Measurements from ENCODE around the gene FNDC3B.

FNDC3B gene

DNA sequence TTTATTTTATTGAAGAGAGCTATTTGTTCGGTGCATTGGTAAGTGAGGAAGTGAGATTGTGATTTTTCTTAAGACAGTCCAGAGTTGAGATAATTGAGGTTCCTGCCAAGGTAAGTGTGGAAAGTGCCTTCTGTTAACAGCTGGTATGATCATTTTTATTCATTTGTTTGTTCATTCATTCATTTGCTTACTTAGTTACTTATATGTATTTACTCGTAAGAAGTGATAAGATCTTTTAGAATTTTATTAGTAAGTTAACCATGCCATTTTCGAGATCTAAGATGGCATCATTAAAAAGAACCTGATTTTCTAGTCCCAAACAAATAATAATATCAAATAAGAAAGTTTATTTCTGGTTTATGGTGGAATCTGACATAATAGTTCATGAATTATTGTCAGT is 258.9 kb downstream of the FNDC3B start:
- DNase-seq, result no peak

DNA sequence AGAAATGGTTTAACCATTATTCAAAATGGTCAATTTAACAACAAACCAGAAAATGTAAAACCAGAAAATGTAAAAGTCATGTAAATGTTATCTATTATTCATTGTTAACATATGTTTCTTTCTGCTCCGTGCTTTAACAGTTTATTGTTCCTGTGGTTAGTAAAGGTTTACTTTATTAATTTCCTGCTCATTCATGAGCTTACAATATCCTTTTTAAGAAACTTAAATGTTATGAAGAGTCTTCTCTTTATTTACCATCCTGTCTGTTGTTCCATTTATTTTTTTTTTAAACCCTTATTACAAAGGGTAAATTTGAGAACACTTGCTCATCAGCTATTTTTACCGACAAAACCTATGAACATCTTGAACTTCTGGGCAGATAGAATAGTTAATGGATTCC is 260.8 kb downstream of the FNDC3B start:
- no peak for DNase-seq

DNA sequence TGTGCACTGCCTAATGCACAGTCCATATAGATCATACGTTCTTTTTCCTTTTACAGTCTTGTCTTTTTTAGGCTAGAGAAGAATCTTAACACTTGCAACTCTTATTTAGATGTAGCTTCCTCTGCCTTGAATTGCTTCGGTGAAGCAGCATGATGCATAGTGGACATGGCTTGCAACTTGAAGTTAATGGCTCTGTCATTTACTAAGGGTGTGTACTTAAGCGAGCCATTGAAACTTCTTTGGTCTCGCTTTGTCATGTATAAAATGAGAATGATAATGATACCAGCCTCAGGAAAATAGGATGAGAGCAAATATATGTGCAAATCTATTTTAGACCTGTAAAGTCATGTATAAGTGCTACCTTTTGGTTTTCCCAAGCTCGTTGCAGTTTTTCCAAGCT is 261.5 kb downstream of the FNDC3B start:
- no peak for DNase-seq

DNA sequence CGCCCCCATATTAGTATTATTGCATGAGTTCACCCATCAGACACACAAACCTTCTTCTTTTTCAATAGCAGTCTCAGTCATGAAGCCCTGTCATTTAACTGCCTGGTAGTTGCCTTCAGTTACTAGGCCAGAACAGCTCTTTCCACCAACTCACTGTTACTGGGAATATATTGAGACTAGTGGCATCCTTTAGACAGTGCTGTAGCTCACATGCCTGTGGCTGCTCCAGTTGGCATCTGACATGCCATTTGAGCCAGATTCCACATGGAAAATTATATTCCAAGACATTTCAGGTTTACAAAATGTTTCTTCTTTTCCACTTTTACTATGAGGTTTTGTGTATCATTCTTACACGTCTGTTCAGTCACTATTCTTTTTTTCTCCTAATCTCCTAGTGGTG is 262.8 kb downstream of the FNDC3B start:
- DNase-seq, result no peak

DNA sequence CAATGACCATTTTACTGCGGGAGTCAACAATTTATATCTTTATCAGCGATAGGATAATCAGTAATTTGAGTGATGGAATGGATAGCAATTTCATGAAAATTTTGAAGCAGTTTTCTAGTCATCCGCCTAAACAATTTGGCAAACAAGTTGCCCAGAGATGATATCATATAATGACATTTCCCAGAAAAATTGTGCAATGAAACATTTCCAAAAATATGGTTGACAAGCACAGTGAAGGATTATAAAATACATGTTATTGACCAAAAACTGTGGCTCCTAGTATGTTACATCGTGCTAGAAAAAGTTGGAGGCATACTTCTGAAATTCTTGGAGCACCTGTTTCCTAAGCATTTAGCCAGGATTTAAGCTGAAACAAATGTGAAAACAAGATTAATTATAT is 263.8 kb downstream of the FNDC3B start:
- no peak for DNase-seq

DNA sequence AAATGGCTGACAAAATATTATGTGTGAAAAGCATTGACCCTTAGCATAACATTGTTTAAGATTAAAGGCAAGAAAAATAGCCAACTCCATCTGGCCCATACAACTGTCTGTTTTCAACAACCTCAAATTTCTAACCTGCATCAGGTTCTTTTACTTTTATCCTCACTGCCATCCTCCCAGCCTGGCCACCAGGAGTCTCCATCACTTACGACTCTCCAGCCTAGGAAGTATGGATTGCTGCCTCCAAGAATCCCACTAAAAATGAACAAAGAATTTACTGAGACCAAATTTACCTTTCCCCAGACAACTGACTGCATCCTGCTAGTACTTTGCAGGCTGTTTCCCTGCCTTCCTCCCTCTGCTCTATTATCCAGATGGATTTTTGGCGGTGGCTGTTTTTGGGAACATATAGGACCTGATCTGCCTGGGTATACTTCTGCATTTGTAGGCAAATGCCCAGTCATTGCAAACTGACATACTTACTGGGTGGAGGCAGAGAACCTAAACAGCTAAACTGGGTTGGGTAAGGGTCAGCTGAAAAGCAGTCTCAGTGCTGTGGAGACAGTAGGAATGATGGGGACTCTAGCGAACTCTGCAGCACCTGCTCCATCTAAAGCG is 264.7 kb downstream of the FNDC3B start:
- no peak for DNase-seq

DNA sequence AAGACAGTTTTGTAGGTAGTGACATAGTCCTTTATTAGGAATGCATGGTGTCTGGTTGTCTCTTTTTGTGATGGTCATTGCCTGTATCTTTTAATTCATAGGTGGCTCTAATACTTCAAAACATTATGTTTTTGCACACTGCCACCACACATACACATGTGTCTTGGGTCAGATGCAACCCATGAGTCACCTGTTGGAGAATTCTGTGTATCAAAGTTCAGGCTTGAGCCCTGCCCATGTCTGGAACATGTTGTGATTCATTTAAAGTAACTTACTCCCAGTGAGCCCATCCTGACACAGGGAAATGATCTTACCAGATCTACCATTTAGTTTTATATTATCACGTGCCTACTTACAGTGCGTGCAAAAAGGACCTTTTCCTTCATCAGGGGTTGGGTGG is 266.2 kb downstream of the FNDC3B start:
- DNase-seq, result no peak

DNA sequence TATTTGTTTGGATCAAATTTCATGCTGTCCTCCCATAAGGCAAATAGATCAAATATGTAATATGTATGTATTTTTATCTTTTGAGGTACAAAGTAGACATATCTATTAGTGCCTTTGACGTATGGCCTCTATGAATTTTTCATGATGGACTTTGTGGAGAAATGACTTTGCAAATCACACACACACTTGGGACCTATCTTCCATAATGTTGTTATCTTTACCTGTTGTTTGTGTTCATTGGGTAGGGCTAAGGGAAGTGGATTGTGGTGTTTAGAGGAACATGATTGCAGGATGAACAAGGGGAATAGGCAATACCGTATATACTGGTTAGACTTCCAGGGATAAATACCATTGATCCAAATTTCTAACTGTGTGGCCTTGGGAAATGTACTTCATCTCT is 266.6 kb downstream of the FNDC3B start:
- DNase-seq, result no peak

DNA sequence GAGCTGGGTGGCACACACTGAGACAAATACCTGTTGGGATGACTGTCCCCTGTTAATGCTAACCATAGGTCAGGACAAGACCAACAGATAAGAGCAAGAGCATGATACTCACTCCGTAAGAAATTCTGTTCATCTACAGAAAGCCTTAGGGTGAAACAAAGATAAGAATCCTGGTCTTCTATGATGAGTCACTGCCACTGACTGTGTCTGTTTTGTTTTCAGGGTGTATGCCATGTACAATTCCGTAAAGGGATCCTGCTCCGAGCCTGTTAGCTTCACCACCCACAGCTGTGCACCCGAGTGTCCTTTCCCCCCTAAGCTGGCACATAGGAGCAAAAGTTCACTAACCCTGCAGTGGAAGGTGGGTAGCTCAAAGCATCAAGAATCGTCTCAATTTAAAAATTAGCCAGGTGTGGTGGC is 267.8 kb downstream of the FNDC3B start:
- DNase-seq, result no peak

DNA sequence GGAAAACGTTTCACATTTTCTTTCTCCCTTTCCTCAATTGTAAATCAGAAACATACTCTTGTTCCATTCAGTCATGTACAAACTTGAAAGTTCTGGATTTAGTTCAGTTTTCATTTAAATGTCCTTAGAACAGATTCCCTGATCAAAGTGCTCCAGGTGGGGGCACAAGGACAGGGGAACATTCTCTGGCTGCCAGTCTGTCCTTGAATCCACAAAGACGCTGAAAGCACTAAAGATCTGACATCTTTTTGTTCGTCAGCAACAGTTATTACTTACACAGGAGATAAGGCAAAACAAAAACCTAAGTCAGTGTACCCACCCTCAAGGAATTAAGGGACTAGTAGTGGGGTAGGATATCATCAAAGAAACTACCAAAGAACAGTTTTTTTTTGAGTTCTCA is 269.7 kb downstream of the FNDC3B start:
- DNase-seq, result no peak

DNA sequence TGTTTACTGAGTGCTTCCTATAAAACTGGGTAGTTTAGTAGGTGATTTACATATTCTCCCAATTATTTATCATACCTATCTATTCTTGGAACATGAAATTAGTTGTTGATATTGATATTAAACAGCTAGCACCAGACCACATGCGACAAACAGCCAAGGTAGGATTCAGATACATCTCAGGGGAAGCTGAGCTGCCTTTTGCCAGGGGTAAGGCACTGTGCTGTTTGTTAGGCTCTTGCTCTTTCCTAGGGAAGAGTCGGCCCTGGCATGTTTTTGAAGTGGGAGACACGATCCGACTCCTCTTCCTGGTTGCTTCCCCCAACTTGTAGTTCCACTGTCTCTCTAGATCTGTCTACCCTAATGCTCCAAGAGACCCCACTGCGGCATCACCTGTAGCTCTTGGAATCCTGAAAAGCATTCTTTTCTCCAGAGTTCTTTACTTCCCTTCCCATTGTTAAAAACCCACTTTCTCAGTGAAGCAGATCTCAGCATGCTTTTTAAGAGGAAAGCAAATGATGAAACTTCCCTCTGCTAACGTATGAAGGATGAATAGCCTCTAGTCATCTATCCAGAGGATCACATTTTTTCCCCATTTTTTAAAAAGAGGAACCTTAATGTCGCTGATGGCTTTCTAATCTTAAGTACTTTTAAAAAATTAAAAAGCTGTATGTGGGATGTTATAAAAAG is 270.5 kb downstream of the FNDC3B start:
- no peak for DNase-seq

DNA sequence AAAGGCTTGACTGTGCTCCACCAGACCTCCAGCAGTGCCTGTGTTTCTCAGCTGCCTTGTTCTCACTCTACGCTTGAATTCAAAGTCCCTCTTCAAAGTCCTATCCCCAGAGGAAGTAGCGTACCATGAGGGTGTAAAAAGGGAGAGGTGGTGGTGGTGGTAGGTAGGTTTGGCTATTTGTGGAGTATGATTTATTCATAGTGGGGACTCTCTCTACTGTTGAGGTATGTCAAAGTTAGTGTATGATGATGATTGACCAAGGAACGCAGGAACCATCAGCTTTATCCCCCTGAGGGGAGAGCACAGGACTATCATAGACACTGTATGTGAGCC is 271.0 kb downstream of the FNDC3B start:
- DNase-seq, result no peak

DNA sequence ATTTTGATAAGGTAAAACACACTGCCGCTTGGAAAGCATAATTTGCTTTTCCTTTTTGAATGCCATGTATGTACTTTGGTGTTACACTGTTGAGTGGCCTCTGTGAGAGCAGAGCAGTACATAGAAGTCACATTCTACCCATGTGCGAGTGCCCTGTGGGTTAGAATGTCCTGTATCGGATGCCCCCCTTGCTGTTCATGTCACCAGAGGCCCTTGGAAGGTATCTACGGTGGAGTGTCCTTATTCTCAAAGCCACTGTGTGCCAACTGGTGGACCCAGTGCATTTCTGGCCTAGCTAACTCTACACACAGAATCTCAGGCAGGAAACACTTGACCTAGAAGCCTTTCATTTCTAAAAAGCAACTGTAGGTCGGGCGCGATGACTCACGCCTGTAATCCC is 271.8 kb downstream of the FNDC3B start:
- DNase-seq, result no peak

DNA sequence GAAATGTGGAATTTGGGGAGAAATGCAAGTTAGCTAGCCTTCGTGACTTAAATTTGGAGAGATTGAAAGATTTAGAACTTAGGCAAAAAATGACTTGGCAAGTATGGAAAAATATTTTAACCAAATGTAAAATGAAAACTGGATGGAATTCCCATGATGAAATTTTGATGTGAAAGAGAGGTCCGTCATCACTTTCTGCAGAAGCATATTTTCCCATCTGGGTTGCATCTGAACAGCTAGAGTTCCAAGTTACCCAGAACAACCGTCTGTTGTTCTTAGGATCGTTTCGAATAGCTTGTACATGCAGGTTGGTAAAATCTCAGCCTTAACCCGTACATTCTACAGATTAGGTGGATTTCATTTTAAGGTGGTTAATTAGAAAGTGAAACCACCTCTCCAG is 272.6 kb downstream of the FNDC3B start:
- no peak for DNase-seq

DNA sequence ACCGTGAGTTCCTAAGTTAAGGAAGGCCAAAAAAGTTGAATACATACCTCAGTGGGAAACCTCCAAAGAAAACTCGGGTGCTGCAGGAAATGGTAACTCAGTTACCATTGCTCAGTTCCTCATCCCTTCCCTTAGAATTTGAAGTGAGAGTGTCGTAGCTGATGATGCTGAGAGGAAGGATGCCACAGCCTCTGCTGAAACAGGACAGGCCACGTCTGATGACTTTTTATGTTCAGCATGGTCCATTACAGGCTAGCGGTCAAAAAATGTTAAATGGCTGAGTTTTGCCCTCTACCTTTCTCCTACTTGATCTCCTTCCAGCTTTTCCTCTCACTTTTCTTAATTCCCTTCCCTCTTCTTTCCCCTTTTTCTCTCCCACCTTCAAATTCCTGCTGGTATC is 273.3 kb downstream of the FNDC3B start:
- DNase-seq, result no peak

DNA sequence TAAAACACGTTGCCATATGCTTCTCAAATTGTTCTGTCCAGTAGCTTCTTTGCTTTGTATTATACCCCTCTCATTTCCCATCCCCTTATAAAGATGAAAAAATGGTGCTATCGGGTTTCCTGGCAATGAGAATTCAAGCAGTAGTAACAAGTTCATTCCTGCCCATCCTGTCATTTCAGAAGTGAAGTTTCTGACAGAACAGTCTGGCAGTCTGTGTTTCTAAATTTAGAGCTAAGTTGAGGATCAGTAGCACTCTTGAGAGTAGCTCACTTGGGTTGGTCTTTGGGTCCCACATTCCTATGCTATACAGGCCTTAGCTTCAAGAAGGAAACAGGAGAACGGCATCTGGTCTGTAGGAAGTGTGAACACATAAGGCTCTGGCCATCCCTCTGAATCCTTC is 274.3 kb downstream of the FNDC3B start:
- DNase-seq, result no peak

DNA sequence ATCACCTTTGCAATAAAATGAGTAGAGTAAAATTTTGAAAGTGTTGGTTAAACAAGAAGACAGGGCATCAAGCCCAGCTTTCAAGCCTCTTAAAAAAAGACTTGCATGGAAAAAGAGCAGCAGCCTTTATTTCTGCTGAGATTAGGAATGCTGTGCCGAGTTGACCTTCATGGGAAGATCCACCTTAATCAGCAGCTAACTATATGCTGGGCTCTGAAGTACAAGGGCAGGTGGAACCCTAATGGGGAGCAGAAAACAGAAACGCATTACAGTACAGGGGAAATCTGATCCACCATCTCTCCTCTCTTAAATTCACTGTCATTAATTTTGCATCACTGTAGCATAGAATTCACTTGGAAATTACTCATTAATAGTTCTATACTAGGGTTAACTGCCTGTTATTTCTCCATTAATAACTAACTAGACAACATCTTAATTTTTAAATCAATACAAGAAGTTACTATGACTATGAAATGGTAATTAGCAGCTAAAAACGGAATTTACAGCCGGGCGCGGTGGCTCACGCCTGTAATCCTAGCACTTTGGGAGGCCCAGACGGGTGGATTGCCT is 275.3 kb downstream of the FNDC3B start:
- no peak for DNase-seq

DNA sequence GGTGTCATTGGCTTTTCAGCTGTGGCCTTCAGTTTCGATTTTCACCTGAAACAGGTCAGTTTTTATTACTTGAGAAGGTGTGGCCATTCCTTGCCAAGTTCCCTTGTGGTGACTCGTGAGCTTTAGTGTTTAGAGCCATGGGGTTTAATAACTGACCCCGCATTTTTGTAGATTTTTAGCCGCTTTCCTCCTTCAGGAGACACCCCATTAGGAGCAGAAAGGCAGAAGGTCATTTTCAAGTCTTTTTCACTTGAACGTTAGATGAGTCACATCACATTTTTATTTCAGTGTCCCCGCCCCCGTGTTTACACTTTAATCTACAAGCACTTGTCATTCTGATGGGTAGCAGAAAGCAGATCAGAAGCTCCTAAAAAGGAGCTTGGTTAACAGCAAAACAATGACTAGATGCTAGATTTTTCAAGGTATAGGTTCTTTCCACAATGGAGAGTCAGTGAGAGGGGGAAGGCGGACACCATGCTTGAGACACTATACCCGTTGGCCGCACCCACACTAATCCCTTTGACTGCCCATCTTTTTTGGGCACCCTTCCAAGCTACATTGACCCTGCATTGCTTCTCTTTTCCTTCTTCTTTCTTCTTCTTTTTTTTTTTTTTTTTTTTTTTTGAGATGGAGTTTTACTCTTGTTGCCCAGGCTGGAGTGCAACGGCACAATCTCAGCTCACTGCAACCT is 276.2 kb downstream of the FNDC3B start:
- no peak for DNase-seq

DNA sequence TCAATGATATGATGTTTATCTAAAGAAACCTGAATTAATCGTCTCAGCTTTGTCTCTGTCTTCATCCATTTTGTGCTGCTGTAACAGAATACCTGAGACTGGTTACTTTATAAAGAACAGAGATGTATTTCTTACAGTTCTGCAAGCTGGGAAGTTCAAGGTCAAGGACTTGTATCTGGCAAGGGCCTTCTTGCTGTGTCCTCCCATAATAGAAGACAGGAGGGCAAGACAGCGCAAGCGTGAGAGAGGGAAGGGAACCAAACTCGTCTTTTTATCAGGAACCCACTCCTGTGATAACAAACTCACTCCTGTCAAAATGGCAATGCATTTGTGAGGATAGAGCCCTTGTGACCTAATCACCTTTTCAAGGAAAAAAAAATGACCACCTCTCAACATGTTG is 277.4 kb downstream of the FNDC3B start:
- DNase-seq, result no peak

DNA sequence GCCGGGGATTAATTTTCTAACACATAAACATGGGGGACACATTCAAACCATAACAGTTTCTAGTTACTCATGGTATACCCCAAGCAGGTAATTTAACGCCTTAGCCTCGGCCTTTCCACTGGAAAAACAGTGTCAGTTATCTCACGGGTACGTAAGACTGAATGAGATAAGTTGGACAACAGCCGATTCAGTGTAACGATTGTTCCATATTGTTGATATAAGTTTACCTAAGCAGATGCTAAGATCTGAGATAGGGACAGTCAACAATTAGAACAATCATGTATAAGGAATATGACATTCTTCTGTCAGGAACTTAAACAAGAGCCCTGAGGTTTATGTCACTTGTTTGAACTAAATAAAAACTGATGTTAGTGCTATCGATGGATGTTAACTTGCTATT is 278.1 kb downstream of the FNDC3B start:
- DNase-seq, result no peak

DNA sequence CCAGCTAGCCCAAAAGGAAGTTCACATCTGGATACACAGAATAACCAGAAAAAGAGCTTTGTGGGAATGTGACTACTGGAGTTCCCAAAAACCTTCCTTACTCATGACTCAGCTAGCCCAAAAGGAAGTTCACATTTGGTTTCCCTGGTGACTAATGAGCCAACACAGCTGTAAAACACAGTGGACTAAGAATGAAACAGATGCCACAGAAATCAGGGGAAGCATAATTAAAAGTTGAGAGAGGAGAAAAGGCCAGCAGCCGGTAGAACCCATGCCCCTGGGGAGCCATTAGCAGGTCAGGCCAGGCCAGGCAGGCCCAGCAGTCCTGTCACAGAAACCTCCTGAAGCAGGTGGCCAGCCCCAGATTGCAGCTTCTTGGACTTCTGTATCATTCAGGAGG is 278.6 kb downstream of the FNDC3B start:
- no peak for DNase-seq

DNA sequence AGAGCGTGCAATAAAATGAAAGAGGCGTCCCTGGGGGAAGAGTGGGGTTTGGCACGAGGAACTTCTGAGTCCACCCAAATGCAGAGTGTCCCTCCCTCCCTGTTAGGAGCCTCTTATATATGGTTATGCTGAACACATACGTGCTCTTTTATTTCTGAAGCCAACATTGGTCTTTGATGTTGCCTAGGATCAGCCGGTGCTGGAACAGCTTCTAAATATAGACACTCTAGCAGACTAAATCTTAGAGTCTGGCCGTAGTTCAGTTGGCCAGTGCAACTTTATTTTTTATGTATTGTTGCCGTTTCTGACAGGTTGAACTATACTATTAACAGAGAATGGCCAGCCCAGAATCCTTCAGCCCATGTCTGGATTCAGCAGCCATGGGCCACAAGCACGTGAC is 280.2 kb downstream of the FNDC3B start:
- DNase-seq, result no peak

DNA sequence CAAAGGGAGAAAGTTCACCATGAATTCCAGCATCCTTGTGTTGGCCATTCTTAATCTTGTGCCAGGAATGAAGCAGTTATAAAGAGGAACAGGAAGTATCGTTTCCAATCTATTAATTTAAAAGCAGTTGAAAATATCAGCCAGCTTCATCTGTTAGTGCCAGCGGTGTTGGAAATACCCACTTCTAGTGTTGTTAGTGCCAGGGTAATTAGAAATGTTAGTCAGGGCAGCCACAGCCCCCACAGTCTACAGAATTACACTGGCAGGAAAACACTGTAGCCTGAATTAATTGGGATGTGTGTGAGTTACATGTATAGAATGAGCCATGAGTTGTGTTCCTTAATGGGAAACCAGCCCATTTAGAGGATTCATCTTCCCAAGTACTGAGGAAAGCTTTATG is 281.1 kb downstream of the FNDC3B start:
- DNase-seq, result no peak

DNA sequence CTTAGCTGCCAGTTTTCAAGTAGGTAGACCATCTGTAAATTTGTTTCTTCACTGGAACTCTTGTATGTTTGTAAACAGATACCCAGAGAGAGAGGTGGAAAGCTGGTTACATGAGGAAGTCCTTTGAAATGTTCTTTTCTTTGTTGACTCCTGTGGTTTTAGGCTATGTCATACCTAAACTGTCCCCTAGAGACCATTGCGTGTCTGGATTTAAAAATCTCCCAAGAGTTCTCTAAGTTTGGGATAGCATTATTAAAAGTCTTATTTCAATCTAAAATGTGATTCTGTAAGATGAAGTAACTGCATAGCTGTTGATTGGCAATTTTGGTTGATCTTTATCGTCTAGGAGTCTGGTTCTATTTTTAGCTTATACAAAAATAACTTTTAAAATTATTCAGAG is 281.7 kb downstream of the FNDC3B start:
- no peak for DNase-seq

Measured in stimulated activated CD4-positive, alpha-beta T cell treated with anti-CD3 and anti-CD28 coated beads, Interleukin-4, amount 100 ng/mL, for 1 hour (primary cell).